HG02973 (cell line): ENCODE data around the gene LCE4A.
"Not testable (repeated sequence)": the region's sequence is repeated elsewhere in the genome, so short reads cannot be mapped to it uniquely, and the experiment has no call there.

Experiments used
- ATAC-seq: cut with Tn5 transposase; IDR thresholded peaks from one replicate; pipeline ENCODE4 v1.9.1; 2021; ENCODE audit warnings: moderate library complexity; ENCODE audit not compliant: unreplicated experiment

Gene LCE4A

GRCh38 chr1:152707860-152708259, at the start of gene LCE4A:
TSS of gene LCE4A (plus strand) at chr1:152708160. CDS start at chr1:152709076, 916 bp downstream.
- ATAC-seq, result no peak

- ATAC-seq, result no peak
Observed at GRCh38 chr1:152658649-152659048, 49.3 kb upstream of the LCE4A start.

GRCh38 chr1:152663098-152663497, 44.9 kb upstream of the LCE4A start, which contains the start of gene LCE2D:
TSS of gene LCE2D (plus strand) at chr1:152663380. CDS start at chr1:152664106, 726 bp downstream.
- no peak for ATAC-seq

GRCh38 chr1:152666171-152666570, 41.8 kb upstream of the LCE4A start:
- ATAC-seq, result not testable (repeated sequence)

- no peak for ATAC-seq
Observed at GRCh38 chr1:152667648-152668047, 40.3 kb upstream of the LCE4A start.

GRCh38 chr1:152673016-152673415, 34.9 kb upstream of the LCE4A start:
- no peak for ATAC-seq

GRCh38 chr1:152674983-152675382, 33.0 kb upstream of the LCE4A start, which contains the start of gene LCE2C:
TSS of gene LCE2C (plus strand) at chr1:152675279. CDS start at chr1:152676016, 737 bp downstream.
- not testable (repeated sequence) for ATAC-seq

- ATAC-seq, result no peak
Observed at GRCh38 chr1:152679459-152679858, 28.5 kb upstream of the LCE4A start.

- ATAC-seq, result no peak
Observed at GRCh38 chr1:152681616-152682015, 26.3 kb upstream of the LCE4A start.

- ATAC-seq, result no peak
Observed at GRCh38 chr1:152683846-152684245, 24.1 kb upstream of the LCE4A start.

GRCh38 chr1:152685823-152686222, 22.1 kb upstream of the LCE4A start, which contains the start of gene LCE2B:
TSS of gene LCE2B (plus strand) at chr1:152686123. CDS start at chr1:152686844, 721 bp downstream.
- ATAC-seq, result not testable (repeated sequence)

GRCh38 chr1:152697701-152698600, 10.0 kb upstream of the LCE4A start, which contains the start of gene LCE2A:
TSS of gene LCE2A (plus strand) at chr1:152698345. CDS start at chr1:152698902, 557 bp downstream.
- ATAC-seq, result no peak

GRCh38 chr1:152699746-152700145, 8.2 kb upstream of the LCE4A start:
- no peak for ATAC-seq

- ATAC-seq, result no peak
Observed at GRCh38 chr1:152718238-152718637, 10.3 kb downstream of the LCE4A start.

GRCh38 chr1:152725261-152725660, 17.3 kb downstream of the LCE4A start:
- ATAC-seq, result no peak

GRCh38 chr1:152728986-152729385, 21.0 kb downstream of the LCE4A start:
- no peak for ATAC-seq

- no peak for ATAC-seq
Observed at GRCh38 chr1:152735648-152736047, 27.7 kb downstream of the LCE4A start.

GRCh38 chr1:152737997-152738396, 30.0 kb downstream of the LCE4A start:
- no peak for ATAC-seq

- no peak for ATAC-seq
Observed at GRCh38 chr1:152739841-152740240, 31.9 kb downstream of the LCE4A start.

- no peak for ATAC-seq
Observed at GRCh38 chr1:152741656-152742055, 33.7 kb downstream of the LCE4A start.

- no peak for ATAC-seq
Observed at GRCh38 chr1:152743371-152744145, 35.6 kb downstream of the LCE4A start.
